GDM1 (cell line): ENCODE results near the gene SH2D6.
"Not testable (repeated sequence)": the region's sequence is repeated elsewhere in the genome, so short reads cannot be mapped to it uniquely, and the experiment has no call there.

Source experiments
- DNase-seq: peaks from one replicate; lab custom pipeline; 2025; lab: John Stamatoyannopoulos, UW

SH2D6 gene

GRCh38 chr2:85398426-85399182 lies 19.9 kb upstream of the SH2D6 start:
- DNase-seq: no peak

DNA sequence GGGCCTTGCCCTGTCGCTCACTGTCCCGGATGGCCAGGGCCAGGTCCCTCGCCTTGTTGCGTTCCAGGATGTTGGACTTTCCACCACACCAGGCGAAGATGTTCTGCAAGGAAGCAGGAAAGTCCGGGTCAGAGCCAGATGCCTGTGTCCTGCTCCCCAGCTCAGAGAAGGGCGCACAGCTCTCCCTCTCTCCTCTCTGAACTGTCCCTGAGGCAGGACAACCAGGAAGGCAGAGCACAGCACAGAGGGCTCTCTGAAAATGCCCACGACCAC lies 19.4 kb upstream of the SH2D6 start:
- DNase-seq: no peak

- DNase-seq: no peak
Measured at GRCh38 chr2:85400023-85400422, 18.5 kb upstream of the SH2D6 start.

DNA sequence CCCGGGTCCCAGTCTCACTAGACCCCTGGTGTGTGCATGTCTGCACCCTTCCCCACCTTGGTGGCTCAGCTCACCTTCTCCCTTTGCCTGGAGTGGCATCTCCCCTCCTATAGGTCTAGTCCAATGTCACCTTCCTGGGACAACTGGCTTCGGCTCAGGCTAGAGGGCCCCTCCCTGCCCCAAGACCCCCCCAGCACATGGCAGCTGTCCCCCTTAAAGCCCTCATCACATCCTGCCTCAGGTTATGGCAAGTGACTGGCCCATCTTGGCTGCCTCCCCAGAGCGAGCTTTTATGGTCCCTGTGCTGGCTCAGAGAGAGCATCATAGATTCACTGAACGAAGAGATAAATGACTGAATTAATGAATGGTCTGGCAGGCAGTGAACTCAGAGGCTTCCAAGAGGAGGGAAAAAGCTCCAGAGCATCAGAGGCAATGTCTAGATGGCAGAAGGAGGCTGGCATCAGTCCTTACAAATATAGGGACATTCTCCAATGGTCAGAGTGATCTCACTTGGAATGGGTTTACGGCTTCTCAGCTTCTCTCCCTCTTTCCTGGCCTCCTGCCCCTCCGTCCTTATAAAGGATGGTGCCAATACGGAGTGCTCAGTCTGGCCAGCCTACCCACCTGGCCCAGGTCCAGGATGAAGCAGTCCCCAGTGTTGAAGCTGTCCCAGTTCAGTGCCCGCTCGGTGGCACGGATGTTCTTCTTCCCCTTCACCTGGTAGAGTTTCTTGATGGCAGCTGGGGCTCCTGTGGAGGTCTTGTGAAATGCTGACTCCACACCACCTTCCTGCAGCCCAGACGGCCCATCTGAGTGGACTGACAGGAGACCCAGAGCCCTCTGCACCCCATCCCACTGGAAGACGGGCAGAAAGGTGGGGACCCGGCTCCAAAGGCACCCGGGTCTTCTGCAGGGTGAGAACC lies 17.7 kb upstream of the SH2D6 start:
- no peak for DNase-seq

- no peak for DNase-seq
Measured at GRCh38 chr2:85401464-85401805, 17.1 kb upstream of the SH2D6 start.

DNA sequence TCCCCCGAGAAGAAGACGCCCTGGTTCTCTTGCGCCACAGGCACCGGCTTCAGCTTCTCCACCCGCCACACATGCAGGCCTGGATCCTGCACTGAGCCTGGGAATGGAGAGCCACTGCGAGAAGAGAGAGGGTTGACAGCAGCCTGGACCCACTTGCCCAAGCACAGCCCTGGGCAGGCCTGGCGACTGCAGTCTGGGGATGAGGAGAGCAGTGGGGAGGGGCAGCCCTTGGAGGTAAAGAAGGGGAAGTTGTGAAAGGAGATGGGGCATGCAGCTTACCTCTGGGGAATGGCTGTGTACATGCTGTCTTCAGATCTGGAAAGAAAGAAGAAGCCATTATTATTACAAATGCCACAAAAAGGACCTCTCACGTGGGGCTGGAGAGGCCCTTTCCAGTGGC lies 16.7 kb upstream of the SH2D6 start:
- peak; percentile 42 for DNase-seq

DNA sequence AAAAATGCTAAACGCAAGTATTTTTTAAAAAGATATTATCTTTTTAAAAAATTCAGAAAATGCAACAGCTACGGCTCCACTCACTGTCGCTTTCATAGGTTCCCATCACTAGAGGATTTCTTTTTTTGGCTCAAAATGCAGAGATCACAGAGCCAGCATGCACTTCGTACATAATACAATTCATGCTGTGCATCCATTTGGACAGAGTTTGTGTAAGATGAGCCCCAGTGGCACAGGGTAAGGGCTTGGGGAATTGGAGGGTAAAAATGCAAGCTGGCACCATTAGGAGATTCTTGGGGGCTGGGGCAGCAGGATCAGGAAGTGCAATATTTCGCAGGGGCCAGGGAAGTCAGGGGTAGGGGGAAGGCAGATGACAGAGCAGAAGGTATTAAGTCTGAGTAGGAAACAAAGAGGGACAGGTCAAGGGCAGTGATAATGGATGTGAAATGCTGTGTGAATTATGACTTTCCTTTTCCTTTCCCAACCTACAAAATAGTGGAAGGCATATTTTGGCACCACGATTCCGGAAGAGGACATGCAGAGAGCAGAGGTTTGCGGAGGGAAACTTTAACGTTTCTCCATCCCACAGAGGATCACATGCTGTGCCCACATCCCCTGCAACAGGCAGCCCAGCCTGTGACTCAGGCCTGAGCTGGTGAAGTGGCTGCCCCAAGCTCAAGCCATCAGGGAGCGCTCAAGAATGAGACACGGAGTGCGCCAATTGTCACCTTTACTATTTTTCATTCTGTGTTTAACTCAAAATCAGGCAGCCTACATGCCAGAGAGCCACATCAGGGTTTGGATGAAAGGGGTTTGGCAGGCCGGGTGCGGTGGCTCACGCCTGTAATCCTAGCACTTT lies 13.1 kb upstream of the SH2D6 start:
- peak; percentile 95 for DNase-seq

- DNase-seq: peak; percentile 62
Measured at GRCh38 chr2:85409845-85410583, 8.5 kb upstream of the SH2D6 start, which contains the start of gene CAPG. CAPG (minus strand) TSS chr2:85410366; CDS start chr2:85402145, 8,221 bp downstream.

DNA sequence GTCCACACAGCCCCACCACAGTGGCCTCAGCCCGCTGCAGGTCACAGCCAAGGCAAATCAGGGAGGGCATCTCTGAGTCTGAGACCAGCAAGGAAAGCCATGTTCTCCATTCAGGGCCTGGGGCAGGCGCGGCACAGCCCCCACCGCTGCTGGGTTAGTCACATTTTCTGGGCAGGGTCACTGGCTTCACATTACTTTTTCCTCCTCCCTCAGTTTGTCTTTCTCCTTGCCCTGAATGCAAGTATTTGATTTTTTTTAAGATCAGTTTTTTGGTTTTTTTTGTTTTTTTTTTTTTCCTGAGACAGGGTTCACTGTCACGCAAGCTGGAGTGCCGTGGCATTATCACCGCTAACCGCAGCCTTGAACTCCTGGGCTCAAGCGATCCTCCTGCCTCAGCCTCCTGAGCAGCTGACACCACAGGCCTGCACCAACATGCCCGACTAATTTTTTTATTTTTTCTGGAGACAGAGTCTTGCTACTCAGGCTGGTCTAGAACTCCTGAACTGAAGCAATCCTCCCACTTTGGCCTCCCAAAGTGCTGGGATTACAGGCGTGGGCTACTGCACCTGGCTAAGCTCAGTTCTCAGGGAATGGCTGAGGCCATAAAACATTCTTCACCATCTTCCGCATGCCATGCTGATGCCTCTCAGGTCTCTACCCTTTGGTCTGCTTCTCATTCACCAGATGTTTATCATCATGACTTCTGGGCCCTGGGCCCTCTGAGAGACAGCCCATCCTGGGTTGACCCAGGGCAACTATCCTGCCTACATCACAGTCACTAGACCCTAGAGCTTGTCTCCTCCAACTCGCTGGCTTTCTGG lies 7.7 kb upstream of the SH2D6 start:
- no peak for DNase-seq

- DNase-seq: no peak
Measured at GRCh38 chr2:85411405-85411748, 7.1 kb upstream of the SH2D6 start.

DNA sequence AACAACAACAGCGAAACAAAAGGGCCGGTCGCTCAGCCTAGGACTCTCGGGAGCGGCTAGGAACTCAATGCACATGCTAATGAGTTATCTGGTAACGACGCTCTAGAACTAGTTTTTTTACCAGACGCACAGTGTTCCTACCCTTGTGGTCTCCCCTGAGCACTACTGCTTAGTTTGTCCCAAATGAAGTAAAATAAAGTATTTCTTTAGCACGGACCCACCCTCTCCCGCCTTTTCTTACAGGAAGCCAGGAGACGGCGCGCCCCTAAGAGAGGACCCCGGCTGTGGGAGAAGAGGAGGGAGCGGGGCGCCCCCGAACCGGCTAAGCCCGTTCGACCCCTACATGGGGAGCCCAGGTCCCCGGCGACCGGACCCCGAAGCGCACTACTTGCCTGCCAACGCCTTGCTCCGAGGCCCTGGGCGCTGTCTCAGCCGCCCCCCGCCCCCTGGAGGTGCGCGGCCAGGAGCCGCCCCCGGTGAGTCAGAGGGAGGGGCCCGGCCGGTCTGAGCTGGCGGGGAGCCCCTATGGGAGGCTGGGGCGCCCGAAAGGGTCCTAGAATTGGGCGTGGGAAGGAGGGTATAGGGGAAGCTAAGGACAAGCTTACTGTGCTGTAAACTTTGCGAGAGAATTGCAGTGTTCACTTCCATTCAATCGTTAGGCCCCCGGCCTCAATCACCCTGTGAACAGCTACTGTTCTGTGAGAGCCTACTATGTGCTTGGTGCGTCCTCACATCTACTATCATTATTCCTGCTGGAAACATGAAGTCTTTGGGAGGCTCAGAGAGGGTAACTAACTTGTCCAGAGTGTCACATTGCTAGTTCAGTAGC lies 4.7 kb upstream of the SH2D6 start:
- DNase-seq: no peak

GRCh38 chr2:85414421-85414759 lies 4.1 kb upstream of the SH2D6 start:
- DNase-seq: not testable (repeated sequence)

DNA sequence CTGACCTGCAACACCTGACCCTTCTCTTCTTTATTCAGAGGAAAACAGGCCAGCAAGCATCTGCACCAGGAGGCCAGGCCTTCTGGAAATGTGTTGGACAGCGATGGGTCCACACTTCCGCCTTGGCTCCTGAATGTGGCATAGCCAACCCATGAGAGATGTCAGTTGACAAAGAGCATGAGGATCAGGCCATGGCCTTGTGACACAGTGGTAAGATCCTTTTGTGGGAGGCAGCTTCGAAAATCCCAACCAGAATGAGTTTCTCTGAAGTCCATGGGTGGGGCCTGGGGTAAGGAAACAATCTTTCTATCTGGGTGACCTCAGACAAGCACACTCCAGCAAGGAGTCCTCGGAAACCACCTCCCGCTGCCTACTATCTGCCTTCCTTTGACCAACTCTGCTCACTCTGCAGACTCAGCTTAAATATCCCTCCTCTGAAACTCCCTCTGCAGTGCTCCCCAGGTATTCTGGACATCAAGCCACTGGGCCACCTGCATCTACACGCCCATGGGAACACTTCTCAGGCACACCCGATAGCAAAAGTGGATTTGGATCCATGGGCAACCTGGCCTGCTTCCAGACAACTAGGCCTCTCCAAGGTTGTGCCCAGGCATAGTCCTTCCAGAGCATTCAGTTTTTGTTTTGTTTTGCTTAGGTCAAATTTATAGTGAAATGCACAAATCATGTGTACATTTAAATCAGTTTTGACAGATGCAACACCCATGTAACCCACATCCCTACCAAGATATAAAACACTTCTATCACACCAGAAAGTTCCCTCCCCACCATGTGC lies 3.6 kb upstream of the SH2D6 start:
- no peak for DNase-seq

DNA sequence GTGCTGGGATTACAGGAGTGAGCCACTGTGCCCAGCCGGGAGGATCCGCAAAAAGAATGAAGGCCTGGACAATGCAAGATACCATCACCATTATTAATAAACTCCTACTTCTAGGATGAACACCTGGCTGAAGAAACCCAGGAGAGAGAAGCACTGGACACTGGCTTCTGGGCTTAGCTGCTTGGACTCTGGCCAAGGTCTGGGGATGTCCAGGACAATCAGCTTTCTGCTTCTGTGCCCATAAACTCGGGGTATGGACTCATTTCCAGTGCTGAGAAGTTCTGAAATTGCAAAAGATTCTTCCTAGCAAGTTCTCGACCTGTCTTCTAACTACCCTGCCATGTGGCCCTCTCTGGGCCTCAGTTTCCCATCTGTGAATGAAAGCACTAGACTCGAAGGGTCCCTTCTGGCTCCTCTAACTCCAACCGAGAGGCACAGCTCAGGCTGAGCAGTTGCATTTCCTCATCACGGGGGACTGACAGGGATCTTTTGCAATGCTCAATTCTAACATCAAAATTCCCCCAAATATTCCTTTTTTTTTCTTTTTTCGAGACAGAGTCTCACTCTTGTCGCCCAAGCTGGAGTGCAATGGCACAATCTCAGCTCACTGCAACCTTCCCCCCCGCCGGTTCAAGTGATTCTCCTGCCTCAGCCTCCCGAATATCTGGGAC lies 2.4 kb upstream of the SH2D6 start:
- no peak for DNase-seq

GRCh38 chr2:85419009-85419675 lies 628 bp downstream of the SH2D6 start:
- no peak for DNase-seq

GRCh38 chr2:85420536-85421259 lies 2.2 kb downstream of the SH2D6 start:
- peak; percentile 79 for DNase-seq

DNA sequence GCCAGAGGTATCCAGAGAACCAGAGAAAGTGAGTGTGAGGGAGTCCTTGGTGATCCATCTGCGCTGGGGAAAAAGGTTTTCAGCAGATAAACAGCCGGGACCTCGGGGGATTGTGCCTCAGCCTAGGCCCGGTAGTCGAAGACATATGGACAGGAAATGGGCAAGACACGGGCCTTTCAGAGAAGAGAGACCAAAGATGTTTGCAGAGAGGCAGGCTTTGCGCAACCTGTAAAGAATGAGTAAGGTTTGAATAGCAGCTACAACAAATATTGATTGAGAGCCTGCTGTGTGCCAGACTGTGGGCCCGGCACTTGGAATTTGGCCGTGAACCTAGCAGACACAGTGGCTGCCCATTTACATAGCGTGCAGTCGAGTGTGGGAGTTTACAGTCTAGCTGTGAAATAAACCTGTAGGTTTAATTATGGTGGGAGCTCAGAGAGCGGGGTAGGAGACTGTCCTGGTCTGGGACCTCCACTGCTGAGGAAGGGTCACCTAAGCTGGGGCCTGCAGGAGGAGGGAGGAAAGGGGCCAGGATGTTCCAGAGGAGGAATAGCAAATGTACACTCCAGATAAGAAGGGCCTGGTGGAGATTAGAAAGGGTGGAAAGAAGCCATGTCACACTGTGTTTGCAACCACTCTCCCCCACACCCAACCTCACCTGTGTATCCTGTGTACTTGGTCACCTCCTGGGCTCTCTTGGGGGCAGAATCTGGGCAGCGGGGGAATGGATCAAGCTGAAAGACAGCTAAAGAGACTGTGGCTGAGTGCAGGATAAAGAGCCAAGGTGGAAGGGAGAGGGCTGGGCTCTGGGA lies 3.0 kb downstream of the SH2D6 start:
- DNase-seq: no peak
